Measurements from ENCODE around the gene SDHD.
"Not testable (repeated sequence)": the region's sequence is repeated elsewhere in the genome, so short reads cannot be mapped to it uniquely, and the experiment has no call there.

Gene SDHD

DNA sequence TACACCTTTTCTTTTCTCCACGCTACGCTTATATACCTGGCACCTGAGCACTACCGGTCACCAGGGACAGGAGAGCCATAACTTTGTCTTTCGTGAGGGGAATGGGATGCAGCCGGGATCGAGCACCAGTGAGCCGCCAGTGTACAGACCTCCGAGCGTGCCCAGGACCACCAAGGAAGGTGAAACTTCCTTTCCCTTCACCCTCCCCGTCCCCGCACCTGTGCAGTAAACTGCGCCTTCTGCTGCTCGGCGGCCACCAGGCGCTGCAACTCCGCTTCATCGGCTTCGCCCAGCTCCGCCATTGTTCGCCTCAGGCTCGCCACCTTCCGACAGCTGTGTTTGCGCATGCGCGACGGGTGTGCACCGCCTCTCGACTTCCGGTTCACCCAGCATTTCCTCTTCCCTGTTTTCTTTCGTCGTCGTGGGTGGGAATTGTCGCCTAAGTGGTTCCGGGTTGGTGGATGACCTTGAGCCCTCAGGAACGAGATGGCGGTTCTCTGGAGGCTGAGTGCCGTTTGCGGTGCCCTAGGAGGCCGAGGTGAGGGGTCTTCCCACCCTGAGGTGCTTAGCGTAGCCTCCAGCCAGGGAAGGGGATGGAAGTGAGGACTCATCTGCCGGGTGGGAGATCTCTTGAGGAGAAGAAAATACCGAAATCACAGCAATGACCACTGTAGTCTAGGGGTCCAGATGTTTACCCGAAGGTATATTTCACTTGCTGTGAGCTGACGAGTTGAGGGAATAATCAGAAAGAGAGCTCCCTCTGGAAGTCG, at the start of gene SDHD, which contains the start of gene TIMM8B:
Gene SDHD (plus strand): TSS at position 452 of the 770 bp plus-strand sequence. CDS start 35 bp downstream, at position 487.
Gene TIMM8B (minus strand): TSS at position 335 of the 770 bp plus-strand sequence. CDS start 33 bp downstream, at position 302.
- peak within 1 kb of the TSS; percentile 85 for H3K9ac ChIP-seq (ENCODE audit: low read depth, low read length)
- no peaks in the 10 kb centered on the region for H3K9me3 ChIP-seq (ENCODE audit: control insufficient read depth, insufficient read depth, low read length)
- peaks cover 5% of the 10 kb centered on the region; the same call in 1 of the 2 replicates for H3K4me1 ChIP-seq (ENCODE audit: insufficient read depth, low read length)
- H3K36me3 ChIP-seq (ENCODE audit: insufficient read depth, low read length), result peaks cover 26% of the 10 kb centered on the region

DNA sequence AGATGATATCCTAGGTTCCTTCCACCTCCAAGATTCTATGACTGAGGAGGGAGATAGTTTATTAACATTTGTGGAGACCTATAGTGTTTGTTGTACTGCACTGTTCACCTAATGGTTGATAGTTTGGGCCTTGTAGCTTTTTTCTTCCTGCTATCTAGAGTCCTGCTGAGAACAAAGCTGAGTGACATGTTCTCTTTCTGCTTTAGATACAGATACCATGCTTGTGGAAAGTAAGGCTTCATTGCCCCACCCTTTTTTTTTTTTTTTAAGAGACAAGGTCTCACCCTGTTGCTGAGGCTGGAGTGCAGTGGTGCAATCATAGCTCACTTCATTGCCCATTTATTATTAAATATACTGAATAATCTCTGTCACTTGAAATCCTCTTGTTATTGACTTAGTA, 49.1 kb upstream of the SDHD start:
- Histone ChIP-seq H3K4me1 (ENCODE audit: insufficient read depth, low read length) (no peaks in the 10 kb centered on the region), H3K36me3 (ENCODE audit: insufficient read depth, low read length) (peaks cover 5% of the 10 kb centered on the region; the same call in 1 of the 2 replicates), H3K9me3 (ENCODE audit: control insufficient read depth, insufficient read depth, low read length) (no peaks in the 10 kb centered on the region), H3K9ac (ENCODE audit: low read depth, low read length) (no peak overlapping the region)

DNA sequence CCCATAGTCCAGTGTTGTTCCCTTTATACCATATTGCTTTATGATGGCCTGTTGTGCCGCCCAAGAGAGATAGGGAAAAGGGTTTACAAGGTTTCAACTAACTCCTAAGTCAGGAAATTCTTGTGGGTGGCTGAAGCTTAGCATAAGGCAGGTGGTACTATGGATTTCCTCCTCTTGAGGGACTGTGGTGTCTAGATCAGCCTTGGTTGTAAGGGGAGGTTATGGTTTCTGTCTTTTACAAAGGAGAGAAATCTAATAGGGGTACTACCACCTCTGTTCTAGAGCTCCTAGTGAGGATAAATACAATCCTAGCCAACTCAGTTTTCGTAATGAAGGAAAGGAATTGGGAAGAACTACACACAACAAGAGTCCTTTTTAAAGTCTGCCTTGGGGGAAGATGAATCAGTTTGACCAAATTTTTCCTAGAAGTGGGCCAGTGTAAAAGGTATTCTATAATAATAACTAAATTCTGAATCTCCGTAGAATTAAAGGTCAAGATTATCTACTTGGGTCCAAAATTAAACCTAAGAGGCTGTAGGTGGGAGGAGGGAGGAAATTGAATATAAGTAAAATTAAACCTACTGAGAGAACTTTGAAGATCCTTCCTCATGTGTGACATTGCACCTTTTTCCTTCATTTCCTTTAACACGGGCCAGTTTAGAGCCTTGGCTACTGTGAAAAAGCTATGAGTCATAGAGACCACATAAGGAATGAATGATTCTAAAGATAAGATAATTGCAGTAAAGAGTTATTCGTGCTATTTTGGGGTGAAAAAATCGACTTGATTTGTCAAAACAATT, 44.3 kb upstream of the SDHD start:
- Histone ChIP-seq H3K9ac (ENCODE audit: low read depth, low read length) (no peak overlapping the region), H3K9me3 (ENCODE audit: control insufficient read depth, insufficient read depth, low read length) (no peaks in the 10 kb centered on the region), H3K36me3 (ENCODE audit: insufficient read depth, low read length) (peaks cover 12% of the 10 kb centered on the region)

DNA sequence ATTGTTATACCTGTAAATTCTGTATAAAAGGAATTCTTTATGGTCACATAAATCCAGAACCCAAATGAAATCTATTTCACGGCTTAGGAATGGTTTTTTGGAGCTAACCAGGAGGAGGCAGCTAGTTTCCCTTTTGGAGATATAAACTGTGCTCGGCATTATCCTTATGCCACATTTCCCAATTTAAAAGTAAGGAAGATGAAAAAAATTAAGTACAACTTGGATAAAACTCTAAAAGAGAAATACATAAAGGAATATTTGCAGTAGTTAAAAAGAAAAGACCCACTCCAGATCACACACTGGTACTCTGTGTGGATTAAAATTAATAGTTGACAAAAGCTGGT, 43.7 kb upstream of the SDHD start:
- Histone ChIP-seq H3K9me3 (ENCODE audit: control insufficient read depth, insufficient read depth, low read length) (no peaks in the 10 kb centered on the region), H3K4me1 (ENCODE audit: insufficient read depth, low read length) (no peaks in the 10 kb centered on the region), H3K9ac (ENCODE audit: low read depth, low read length) (no peak overlapping the region), H3K36me3 (ENCODE audit: insufficient read depth, low read length) (peaks cover 12% of the 10 kb centered on the region)

More for the DNA sequence above, 44.3 kb upstream of the SDHD start:
- H3K4me1 ChIP-seq (ENCODE audit: insufficient read depth, low read length), result no peaks in the 10 kb centered on the region

DNA sequence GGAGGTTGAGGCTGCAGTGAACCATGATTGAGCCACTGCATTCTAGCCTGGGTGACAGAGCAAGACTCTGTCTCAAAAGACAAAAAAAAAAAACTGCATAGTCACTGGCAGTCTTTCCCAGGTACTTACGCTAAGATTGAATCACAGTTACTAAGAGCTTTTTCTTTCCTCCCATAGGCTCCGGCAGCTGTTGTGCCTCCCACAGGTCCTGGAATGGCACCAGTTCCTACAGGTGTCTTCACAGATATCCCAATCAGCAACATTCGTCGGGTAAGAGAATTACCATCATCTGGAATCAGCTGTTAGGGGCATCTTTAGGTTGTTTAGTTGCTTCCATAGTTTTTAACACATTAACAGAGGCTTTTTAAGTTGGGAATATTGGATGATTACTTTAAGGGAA, 41.7 kb upstream of the SDHD start:
- Histone ChIP-seq H3K36me3 (ENCODE audit: insufficient read depth, low read length) (peaks cover 12% of the 10 kb centered on the region), H3K4me1 (ENCODE audit: insufficient read depth, low read length) (no peaks in the 10 kb centered on the region), H3K9me3 (ENCODE audit: control insufficient read depth, insufficient read depth, low read length) (no peaks in the 10 kb centered on the region), H3K9ac (ENCODE audit: low read depth, low read length) (no peak overlapping the region)

DNA sequence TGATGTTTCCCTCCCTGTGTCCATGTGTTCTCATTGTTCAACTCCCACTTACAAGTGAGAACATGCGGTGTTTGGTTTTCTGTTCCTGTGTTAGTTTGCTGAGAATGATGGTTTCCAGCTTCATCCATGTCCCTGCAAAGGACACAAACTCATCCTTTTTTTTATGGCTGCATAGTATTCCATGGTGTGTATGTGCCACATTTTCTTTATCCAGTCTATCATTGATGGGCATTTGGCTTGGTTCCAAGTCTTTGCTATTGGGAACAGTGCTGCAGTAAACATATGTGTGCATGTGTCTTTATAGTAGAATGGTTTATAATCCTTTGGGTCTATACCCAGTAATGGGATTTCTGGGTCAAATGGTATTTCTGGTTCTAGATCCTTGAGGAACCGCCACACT, 40.0 kb upstream of the SDHD start:
- peaks cover 12% of the 10 kb centered on the region for H3K36me3 ChIP-seq (ENCODE audit: insufficient read depth, low read length)
- H3K9me3 ChIP-seq (ENCODE audit: control insufficient read depth, insufficient read depth, low read length); H3K4me1 ChIP-seq (ENCODE audit: insufficient read depth, low read length); H3K9ac ChIP-seq (ENCODE audit: low read depth, low read length): not testable (repeated sequence)

DNA sequence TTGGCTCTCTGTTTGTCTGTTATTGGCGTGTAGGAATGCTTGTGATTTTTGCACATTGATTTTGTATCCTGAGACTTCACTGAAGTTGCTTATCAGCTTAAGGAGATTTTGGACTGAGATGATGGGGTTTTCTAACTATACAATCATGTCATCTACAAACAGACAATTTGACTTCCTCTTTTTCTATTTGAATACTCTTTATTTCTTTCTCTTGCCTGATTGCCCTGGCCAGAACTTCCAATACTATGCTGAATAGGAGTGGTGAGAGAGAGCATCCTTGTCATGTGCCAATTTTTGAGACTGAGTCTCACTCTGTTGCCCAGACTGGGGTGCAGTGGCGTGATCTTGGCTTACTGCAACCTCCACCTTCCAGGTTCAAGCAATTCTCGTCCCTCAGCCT, 38.4 kb upstream of the SDHD start:
- not testable (repeated sequence) for H3K9ac ChIP-seq (ENCODE audit: low read depth, low read length); H3K9me3 ChIP-seq (ENCODE audit: control insufficient read depth, insufficient read depth, low read length); H3K36me3 ChIP-seq (ENCODE audit: insufficient read depth, low read length); H3K4me1 ChIP-seq (ENCODE audit: insufficient read depth, low read length)

DNA sequence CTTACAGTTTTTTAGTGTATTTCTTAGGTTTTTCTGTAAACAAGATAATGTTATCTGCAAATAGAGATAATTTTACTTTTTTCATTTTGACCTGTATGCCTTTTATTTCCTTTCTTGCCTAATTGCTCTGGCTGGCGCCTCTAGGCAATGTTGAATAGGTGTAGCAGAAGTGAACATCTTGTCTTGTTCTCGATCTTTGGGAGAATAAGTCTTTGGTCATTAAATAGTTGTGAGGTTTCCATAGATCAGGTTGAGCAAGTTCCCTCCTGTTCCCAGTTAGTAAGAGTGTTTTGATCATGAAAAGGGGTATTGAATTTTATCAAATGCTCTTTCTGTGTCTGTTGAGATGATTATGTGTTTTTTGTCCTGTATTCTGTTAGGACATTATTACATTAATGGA, 36.9 kb upstream of the SDHD start:
- Histone ChIP-seq H3K9ac (ENCODE audit: low read depth, low read length) (no peak overlapping the region), H3K4me1 (ENCODE audit: insufficient read depth, low read length) (no peaks in the 10 kb centered on the region), H3K36me3 (ENCODE audit: insufficient read depth, low read length) (peaks cover 12% of the 10 kb centered on the region), H3K9me3 (ENCODE audit: control insufficient read depth, insufficient read depth, low read length) (no peaks in the 10 kb centered on the region)

DNA sequence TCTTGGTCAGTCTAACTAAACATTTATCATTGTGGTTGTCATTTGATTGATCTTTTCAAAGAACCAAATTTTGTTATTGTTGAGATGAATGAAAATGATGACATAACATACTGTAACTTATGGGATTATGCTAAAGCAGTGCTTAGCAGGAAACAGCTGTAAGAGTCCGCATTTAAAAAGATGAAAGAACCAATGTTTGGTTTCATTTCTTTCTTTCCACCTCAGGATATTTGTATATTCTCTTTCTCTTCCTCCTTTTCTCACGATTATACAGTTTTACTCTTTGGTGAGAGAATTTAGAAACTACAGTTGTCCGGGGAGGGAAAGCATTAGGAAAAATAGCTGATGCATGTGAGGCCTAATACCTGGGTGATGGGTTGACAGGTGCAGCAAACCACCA, 36.0 kb upstream of the SDHD start:
- H3K4me1 ChIP-seq (ENCODE audit: insufficient read depth, low read length), result no peaks in the 10 kb centered on the region
- H3K36me3 ChIP-seq (ENCODE audit: insufficient read depth, low read length), result peaks cover 11% of the 10 kb centered on the region
- H3K9ac ChIP-seq (ENCODE audit: low read depth, low read length), result no peak overlapping the region
- H3K9me3 ChIP-seq (ENCODE audit: control insufficient read depth, insufficient read depth, low read length), result no peaks in the 10 kb centered on the region

DNA sequence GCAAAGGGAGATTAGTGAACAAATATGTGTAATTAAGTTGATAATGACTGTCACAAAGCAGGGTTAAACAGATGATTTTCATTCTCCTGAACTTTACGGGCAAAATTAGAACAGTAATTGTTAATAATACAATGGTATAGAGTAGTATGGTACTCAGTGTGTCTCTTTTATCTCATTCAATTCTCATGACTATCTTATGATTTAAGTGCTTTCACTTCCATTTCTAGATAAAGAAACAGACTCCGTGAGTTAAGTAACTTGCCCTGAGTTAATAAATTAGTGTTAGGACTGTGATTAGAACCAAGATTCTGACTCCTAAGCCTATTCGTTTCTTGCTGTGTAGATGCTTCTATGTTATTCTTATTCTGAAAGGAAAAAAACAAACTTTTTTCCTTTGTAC, 34.9 kb upstream of the SDHD start:
- no peaks in the 10 kb centered on the region for H3K4me1 ChIP-seq (ENCODE audit: insufficient read depth, low read length)
- no peaks in the 10 kb centered on the region for H3K9me3 ChIP-seq (ENCODE audit: control insufficient read depth, insufficient read depth, low read length)
- H3K36me3 ChIP-seq (ENCODE audit: insufficient read depth, low read length), result peaks cover 11% of the 10 kb centered on the region
- no peak overlapping the region for H3K9ac ChIP-seq (ENCODE audit: low read depth, low read length)

DNA sequence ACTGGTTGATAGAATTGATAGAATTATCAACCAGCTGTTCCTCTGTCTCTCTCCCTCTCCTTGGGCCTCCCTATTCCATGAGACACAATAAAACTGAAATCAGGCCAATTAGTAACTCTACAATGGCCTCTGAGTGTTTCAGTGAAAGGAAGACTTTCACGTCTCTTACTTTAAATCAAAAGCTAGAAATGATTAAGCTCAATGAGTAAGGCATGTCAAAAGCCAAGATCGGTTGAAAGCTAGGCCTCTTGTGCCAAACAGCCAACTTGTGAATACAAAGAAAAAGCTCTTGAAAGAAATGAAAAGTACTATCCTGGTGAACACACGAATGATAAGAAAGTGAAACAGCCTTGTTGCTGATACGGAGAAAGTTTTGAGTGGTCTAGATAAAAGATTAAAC, 29.5 kb upstream of the SDHD start:
- no peaks in the 10 kb centered on the region for H3K4me1 ChIP-seq (ENCODE audit: insufficient read depth, low read length)
- no peaks in the 10 kb centered on the region for H3K9me3 ChIP-seq (ENCODE audit: control insufficient read depth, insufficient read depth, low read length)
- H3K36me3 ChIP-seq (ENCODE audit: insufficient read depth, low read length), result peaks cover 16% of the 10 kb centered on the region
- H3K9ac ChIP-seq (ENCODE audit: low read depth, low read length), result no peak overlapping the region

DNA sequence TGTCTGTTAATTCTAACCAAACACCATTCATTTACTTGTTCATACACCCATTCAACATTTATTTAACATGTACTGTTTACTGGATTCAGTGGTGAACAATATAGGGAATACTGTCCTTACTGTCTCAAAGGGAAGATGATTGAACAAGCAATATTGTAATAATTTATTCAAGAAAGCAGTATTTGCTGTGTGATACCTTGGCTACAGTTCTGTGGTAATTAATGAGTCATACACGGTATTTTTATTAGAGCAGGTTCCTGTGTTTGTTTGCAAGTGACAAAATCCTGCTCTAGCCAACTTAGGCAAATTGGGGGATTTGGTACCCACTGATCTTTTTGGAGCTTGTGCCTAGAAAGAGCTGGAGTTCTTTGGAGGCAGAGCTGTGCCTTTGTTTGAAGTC, 28.6 kb upstream of the SDHD start:
- Histone ChIP-seq H3K9me3 (ENCODE audit: control insufficient read depth, insufficient read depth, low read length) (no peaks in the 10 kb centered on the region), H3K36me3 (ENCODE audit: insufficient read depth, low read length) (peaks cover 14% of the 10 kb centered on the region), H3K9ac (ENCODE audit: low read depth, low read length) (no peak overlapping the region), H3K4me1 (ENCODE audit: insufficient read depth, low read length) (no peaks in the 10 kb centered on the region)

DNA sequence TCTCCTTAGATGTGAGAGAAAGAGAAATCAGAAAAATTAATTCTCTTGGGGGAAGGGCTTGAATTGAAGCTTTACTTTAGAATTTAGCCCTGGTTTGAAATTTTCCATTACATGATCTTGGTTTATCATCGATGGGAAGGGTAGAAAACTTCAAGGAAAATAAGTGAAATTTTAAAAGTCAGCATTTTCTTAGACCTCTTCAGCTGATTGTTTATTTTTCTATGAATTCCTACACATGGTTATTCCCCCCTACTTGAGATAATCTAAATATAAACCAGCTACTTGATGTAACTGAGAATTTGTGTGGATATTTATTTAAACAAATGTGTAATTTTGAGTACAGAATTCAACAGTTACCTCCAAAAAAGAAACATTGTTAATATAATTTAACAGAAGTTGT, 23.8 kb upstream of the SDHD start:
- peaks cover 7% of the 10 kb centered on the region for H3K36me3 ChIP-seq (ENCODE audit: insufficient read depth, low read length)
- no peaks in the 10 kb centered on the region for H3K4me1 ChIP-seq (ENCODE audit: insufficient read depth, low read length)
- H3K9me3 ChIP-seq (ENCODE audit: control insufficient read depth, insufficient read depth, low read length), result no peaks in the 10 kb centered on the region
- H3K9ac ChIP-seq (ENCODE audit: low read depth, low read length), result no peak overlapping the region

DNA sequence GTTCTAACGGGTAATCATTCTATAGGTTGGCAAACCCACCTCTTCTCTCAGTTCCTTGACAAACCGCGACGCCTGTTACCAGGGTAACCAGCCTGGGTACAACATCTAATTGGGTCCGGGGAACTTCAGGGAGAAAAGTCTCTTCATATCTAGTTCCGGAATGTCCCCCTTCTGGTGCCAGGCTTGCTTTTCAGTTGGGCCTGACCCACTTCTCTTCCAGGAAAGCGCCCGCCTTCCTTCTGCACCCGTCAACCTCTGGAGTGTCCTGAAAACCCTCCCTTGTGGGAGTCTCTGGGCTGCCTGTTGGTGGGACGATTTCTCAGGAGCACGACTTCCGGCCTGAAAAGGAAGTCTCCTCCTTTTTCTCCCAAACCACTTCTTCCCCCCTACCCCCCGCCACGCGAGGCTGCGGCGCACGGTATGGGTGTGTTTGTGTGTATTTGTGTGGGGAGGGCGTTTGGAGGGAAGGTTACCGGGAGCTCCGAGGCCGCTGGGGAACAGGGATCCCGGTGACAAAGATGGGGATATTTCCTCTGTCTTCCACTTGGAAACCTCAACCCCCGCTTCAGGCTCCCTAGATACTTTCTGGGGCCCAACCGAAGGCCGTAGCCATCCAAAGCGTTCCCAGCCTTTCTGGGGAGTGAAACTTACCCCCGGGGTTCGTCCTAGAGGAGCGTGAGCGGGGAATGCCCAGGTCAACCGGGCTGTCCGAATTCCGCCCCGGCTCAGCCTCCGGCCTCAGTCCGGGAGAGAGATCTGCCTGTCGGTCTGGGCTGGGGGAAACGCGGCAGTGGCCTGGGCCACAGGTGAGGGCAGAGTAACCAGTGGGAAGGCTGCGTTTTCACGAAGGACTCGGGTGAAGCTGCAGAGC, 12.5 kb upstream of the SDHD start, which contains the start of the genes NKAPD1 and PIH1D2:
Gene NKAPD1 (plus strand): TSS at position 359 of the 871 bp plus-strand sequence. CDS start 1,276 bp downstream, outside the sequence.
Gene PIH1D2 (minus strand): TSS at position 77 of the 871 bp plus-strand sequence. CDS start 843 bp downstream, outside the sequence.
- Histone ChIP-seq H3K9ac (ENCODE audit: low read depth, low read length) (peak within 1 kb of the TSS; percentile 83), H3K4me1 (ENCODE audit: insufficient read depth, low read length) (no peaks in the 10 kb centered on the region)

More for the DNA sequence above, 12.5 kb upstream of the SDHD start, which contains the start of the genes NKAPD1 and PIH1D2:
- Histone ChIP-seq H3K9me3 (ENCODE audit: control insufficient read depth, insufficient read depth, low read length) (no peaks in the 10 kb centered on the region), H3K36me3 (ENCODE audit: insufficient read depth, low read length) (no peaks in the 10 kb centered on the region; the same call in 1 of the 2 replicates)
